Left lung (tissue), 10 donors: Measurements from ENCODE around the gene OR51E2. TPM values are rescaled to one million over a fixed set of nuclear protein-coding genes. Genes with fewer than 3 reads are reported as not detected.

ENCODE experiments used
- ATAC-seq: fragments of 200-7000 bp; cut with Tn5 transposase; one replicate; pipeline ENCODE4 v1.9.1; 2020; ENCODE audit warnings: moderate library complexity
- DNase-seq, 4 donors: peaks; one replicate each; pipeline ENCODE4 v3.0.0-alpha.2; 2013 to 2020
- H3K27ac ChIP-seq, 2 donors: fragments of 200-600 bp; sonication (generic) in 1 of 2; one replicate each; pipeline versions ENCODE4 v1.5.0 to v1.8.0; 2020 to 2021
- H3K27me3 ChIP-seq, 2 donors: fragments of 200-600 bp; sonication (generic) in 1 of 2; one replicate each; pipeline versions ENCODE4 v1.5.0 to v1.8.0; 2020 to 2021
- H3K36me3 ChIP-seq, 2 donors: fragments of 200-600 bp; sonication (generic) in 1 of 2; one replicate each; pipeline versions ENCODE4 v1.5.0 to v1.8.0; 2020 to 2021
- H3K4me1 ChIP-seq, 2 donors: fragments of 200-600 bp; one replicate each; pipeline ENCODE4 v1.8.0; 2021
- H3K4me3 ChIP-seq, 2 donors: fragments of 200-600 bp; sonication (generic) in 1 of 2; one replicate each; pipeline versions ENCODE4 v1.5.0 to v1.8.0; 2020 to 2021; ENCODE audit warnings: mild to moderate bottlenecking in 1 of 2
- H3K9me3 ChIP-seq, 2 donors: fragments of 200-600 bp; sonication (generic) in 1 of 2; one replicate each; pipeline versions ENCODE4 v1.5.0 to v1.8.0; 2020 to 2021
- CTCF ChIP-seq, 2 donors: fragments of 200-600 bp; sonication (generic) in 1 of 2; IDR thresholded peaks; one replicate each; pipeline versions ENCODE4 v1.5.0 to v1.8.0; 2021; ENCODE audit warnings: antibody characterized with exemption in 2 of 2
- intact Hi-C, 2 donors: fragments of 100-400 bp; cut with DNase I; formaldehyde crosslinking; loops; one replicate each; pipeline versions ENCODE4 v1.11.2 to v1.14.2; 2022
- polyA plus RNA-seq, 6 donors: library from polyadenylated mRNA; unstranded; fragments of 120-200 nt; gene quantifications; one replicate each; pipeline ENCODE4 v1.2.1, GENCODE V29; 2013; ENCODE audit not compliant: insufficient read length in 6 of 6
- total RNA-seq, 2 donors: library from RNA; stranded (reverse); fragmentation: NEBNext Ultra II Directional; extraction: Animal tissue kit (Norgen Biotek cat#: 25700); gene quantifications; one replicate each; pipeline ENCODE4 v1.2.1, GENCODE V29; 2021
- donor health status: DM: no; HTN: yes; CAD: no.
- donor health status: DM: no; HTN: no; CAD: no.

The OR51E2 gene
- total and polyA plus RNA-seq, 8 donors = 0.08 to 0.18 (median 0.15) TPM; not detected in 3

GRCh38 chr11:4641501-4641900 lies 56.2 kb downstream of the OR51E2 start:
- Histone ChIP-seq H3K9me3 (no peaks in the 10 kb centered on the region), H3K4me3 (no peak overlapping the region), H3K36me3 (no peaks in the 10 kb centered on the region), H3K27ac (no peak overlapping the region), H3K4me1 (peaks cover 0 to 2% of the 10 kb centered on the region in 2 donors), H3K27me3 (peaks cover 0 to 6% of the 10 kb centered on the region in 2 donors)
- ATAC-seq = no peak
- no peak for TF ChIP-seq CTCF (IDR thresholded peaks at IDR 0.05)
- intact Hi-C loops = loop anchor here in 1 of 2 donors (5.0 kb wide), 1 partner anchor 361 kb away; no protein-coding TSS in a partner anchor
- no peak for DNase-seq

- no peak for ATAC-seq
- intact Hi-C loops = loop anchor here in 1 of 2 donors (5.0 kb wide), 1 partner anchor 362 kb away; no protein-coding TSS in a partner anchor
These were observed 57.7 kb downstream of the OR51E2 start for GRCh38 chr11:4639931-4640330.

GRCh38 chr11:4637662-4638047 lies 60.0 kb downstream of the OR51E2 start:
- no peaks in the 10 kb centered on the region for H3K36me3 ChIP-seq
- no peak for TF ChIP-seq CTCF (IDR thresholded peaks at IDR 0.05)
- H3K27ac ChIP-seq = no peak overlapping the region
- H3K4me3 ChIP-seq = no peak overlapping the region
- ATAC-seq = no peak
- peaks cover 0 to 2% of the 10 kb centered on the region in 2 donors for H3K4me1 ChIP-seq
- no peak for DNase-seq
- no peaks in the 10 kb centered on the region for H3K9me3 ChIP-seq
- intact Hi-C loops = no loop called here
- peaks cover 0 to 6% of the 10 kb centered on the region in 2 donors for H3K27me3 ChIP-seq

More at GRCh38 chr11:4639931-4640330, 57.7 kb downstream of the OR51E2 start:
- DNase-seq = no peak
- H3K4me1 ChIP-seq = peaks cover 0 to 2% of the 10 kb centered on the region in 2 donors
- no peak overlapping the region for H3K4me3 ChIP-seq
- H3K9me3 ChIP-seq = no peaks in the 10 kb centered on the region
- peaks cover 0 to 6% of the 10 kb centered on the region in 2 donors for H3K27me3 ChIP-seq
- H3K27ac ChIP-seq = no peak overlapping the region
- H3K36me3 ChIP-seq = no peaks in the 10 kb centered on the region
- no peak for TF ChIP-seq CTCF (IDR thresholded peaks at IDR 0.05)

GRCh38 chr11:4636962-4637661 lies 60.5 kb downstream of the OR51E2 start, which contains the start of gene OR51D1:
Gene OR51D1 (plus strand): TSS chr11:4637477. CDS start chr11:4639791, 2,314 bp downstream.
- Histone ChIP-seq H3K36me3 (no peaks in the 10 kb centered on the region), H3K4me3 (no peak within 1 kb of the TSS), H3K4me1 (peaks cover 0 to 2% of the 10 kb centered on the region in 2 donors), H3K27ac (no peak within 1 kb of the TSS), H3K9me3 (no peaks in the 10 kb centered on the region), H3K27me3 (peaks cover 0 to 6% of the 10 kb centered on the region in 2 donors)
- TF ChIP-seq CTCF (IDR thresholded peaks at IDR 0.05) = peak; percentile 77 to 92
- ATAC-seq (peak; percentile 99), DNase-seq (peak; percentile 37 to 82 (median 64))
- intact Hi-C loops = no loop called here

- no peak for TF ChIP-seq CTCF (IDR thresholded peaks at IDR 0.05)
- intact Hi-C loops = no loop called here
These were observed 61.5 kb downstream of the OR51E2 start for GRCh38 chr11:4636136-4636535.

More at GRCh38 chr11:4636136-4636535, 61.5 kb downstream of the OR51E2 start:
- no peak overlapping the region for H3K27ac ChIP-seq
- H3K4me3 ChIP-seq = no peak overlapping the region
- H3K4me1 ChIP-seq = peaks cover 0 to 2% of the 10 kb centered on the region in 2 donors
- ATAC-seq = no peak
- no peaks in the 10 kb centered on the region for H3K9me3 ChIP-seq
- peaks cover 0 to 6% of the 10 kb centered on the region in 2 donors for H3K27me3 ChIP-seq
- no peaks in the 10 kb centered on the region for H3K36me3 ChIP-seq
- no peak for DNase-seq
